HCT116 (cell line): ENCODE results near the gene GDAP1L1. TPM values are rescaled to one million over a fixed set of nuclear protein-coding genes. Genes with fewer than 3 reads are reported as not detected.

Experiments used
- ATAC-seq: fragments of 200-7000 bp; cut with Tn5 transposase; 2 replicates; pipeline ENCODE4 v1.9.1; 2020; ENCODE audit warnings: mild to moderate bottlenecking, moderate library complexity
- BruUV-seq: library from RNA; stranded (reverse); fragments of 400-500 nt; replicated peaks from 2 replicates; lab custom pipeline; 2021; lab: Mats Ljungman, UMichigan
- CTCF ChIA-PET: fragments of 300-600 bp; sonication (Branson Sonifier 250); formaldehyde crosslinking; loops from one replicate; lab custom pipeline; 2021; ENCODE audit warnings: antibody characterized with exemption; lab: Charles Lee
- POLR2A ChIA-PET: fragments of 300-600, 350-600 bp; sonication (Branson Sonifier 250); formaldehyde crosslinking; loops from one replicate; lab custom pipeline; 2021; ENCODE audit warnings: antibody characterized with exemption; lab: Charles Lee
- RAD21 ChIA-PET, 2 experiments: fragments of 300-600 bp; sonication (Branson Sonifier 250); formaldehyde crosslinking; loops; one replicate each; lab custom pipeline; 2023; ENCODE audit warnings: low total read pairs in 2 of 2; ENCODE audit not compliant: uncharacterized antibody in 2 of 2, unreplicated experiment in 2 of 2, low non-redundant PET in 1 of 2; lab: Charles Lee
- DNase-seq: peaks from one replicate; pipeline ENCODE4 v3.0.0-alpha.2; 2010; ENCODE audit warnings: low read depth, low spot score
- H2AFZ ChIP-seq: fragments of 200-600 bp; shearing (Covaris generic), sonication (generic); 2 replicates; pipeline ENCODE4 v1.6.1; 2017; ENCODE audit warnings: low read depth, mixed run types, mixed read lengths, antibody characterized with exemption, low read length; ENCODE audit not compliant: poor library complexity, severe bottlenecking
- H3K27ac ChIP-seq: 2 replicates; pipeline ENCODE4 v1.5.1; 2012; ENCODE audit warnings: low read depth, low read length
- H3K27me3 ChIP-seq: fragments of 200-600 bp; sonication (generic); 2 replicates; pipeline ENCODE4 v1.6.1; 2016; ENCODE audit warnings: mixed run types, low read length, mixed read lengths; ENCODE audit not compliant: insufficient read depth
- H3K36me3 ChIP-seq, 2 experiments: fragments of 200-500 bp in 1 of 2; fragments of 200-600 bp in 1 of 2; sonication (Bioruptor generic) in 1 of 2; sonication (generic) in 1 of 2; 2 replicates each; pipeline versions ENCODE4 v1.5.1 to v1.6.1; 2014 to 2016; ENCODE audit warnings: low read length in 2 of 2, inconsistent platforms in 1 of 2, mixed read lengths in 1 of 2, mixed run types in 1 of 2; ENCODE audit not compliant: insufficient read depth in 2 of 2, control insufficient read depth in 1 of 2
- H3K4me1 ChIP-seq, 2 experiments: fragments of 200-600 bp in 1 of 2; sonication (generic) in 1 of 2; 2 replicates each; pipeline versions ENCODE4 v1.5.1 to v1.6.1; 2012 to 2017; ENCODE audit warnings: low read length in 2 of 2, inconsistent platforms in 1 of 2, mild to moderate bottlenecking in 1 of 2, mixed read lengths in 1 of 2, mixed run types in 1 of 2, moderate library complexity in 1 of 2; ENCODE audit not compliant: insufficient read depth in 2 of 2, control insufficient read depth in 1 of 2
- H3K4me2 ChIP-seq: fragments of 200-600 bp; sonication (generic); 2 replicates; pipeline ENCODE4 v1.6.1; 2017; ENCODE audit warnings: mixed run types, low read length, mixed read lengths
- H3K4me3 ChIP-seq, 2 experiments: fragments of 200-600 bp in 1 of 2; sonication (generic) in 1 of 2; replicated peaks in 1 of 2; 2 replicates each; pipeline ENCODE4 v1.5.1; 2011 to 2016; ENCODE audit warnings: low read length in 2 of 2, control low read depth in 1 of 2, low read depth in 1 of 2, mild to moderate bottlenecking in 1 of 2, mixed read lengths in 1 of 2, mixed run types in 1 of 2
- H3K79me2 ChIP-seq: fragments of 200-600 bp; sonication (generic); 2 replicates; pipeline ENCODE4 v1.6.1; 2017; ENCODE audit warnings: mild to moderate bottlenecking, mixed run types, low read length, moderate library complexity, mixed read lengths; ENCODE audit not compliant: insufficient read depth
- H3K9ac ChIP-seq: fragments of 200-600 bp; sonication (generic); 2 replicates; pipeline ENCODE4 v1.6.1; 2016; ENCODE audit warnings: low read length, mixed read lengths
- H3K9me2 ChIP-seq: fragments of 200-600 bp; sonication (generic), shearing (Covaris generic); 2 replicates; pipeline ENCODE4 v1.6.1; 2017; ENCODE audit warnings: mixed run types, mild to moderate bottlenecking, moderate library complexity; ENCODE audit not compliant: insufficient read depth
- H3K9me3 ChIP-seq, 2 experiments: fragments of 200-500 bp in 1 of 2; fragments of 200-600 bp in 1 of 2; sonication (Bioruptor generic) in 1 of 2; sonication (generic) in 1 of 2; 2 replicates each; pipeline ENCODE4 v1.6.1; 2014 to 2017; ENCODE audit warnings: low read length in 2 of 2, mixed read lengths in 2 of 2, inconsistent platforms in 1 of 2, low read depth in 1 of 2, mild to moderate bottlenecking in 1 of 2, mixed run types in 1 of 2, moderate library complexity in 1 of 2; ENCODE audit not compliant: control insufficient read depth in 1 of 2, insufficient read depth in 1 of 2
- H4K20me1 ChIP-seq: fragments of 200-600 bp; sonication (generic), shearing (Covaris generic); 2 replicates; pipeline ENCODE4 v1.6.1; 2017; ENCODE audit warnings: mixed run types, mild to moderate bottlenecking, moderate library complexity; ENCODE audit not compliant: insufficient read depth
- ATF3 ChIP-seq: IDR thresholded peaks from 2 replicates; pipeline ENCODE4 v1.6.1; 2012
- EGR1 ChIP-seq: IDR thresholded peaks from 2 replicates; pipeline ENCODE4 v1.6.1; 2012; ENCODE audit warnings: low read depth
- ELF1 ChIP-seq: IDR thresholded peaks from 2 replicates; pipeline ENCODE4 v1.6.1; 2012; ENCODE audit warnings: low read depth, borderline replicate concordance
- EZH2 ChIP-seq: fragments of 200-600 bp; sonication (generic); IDR thresholded peaks from 2 replicates; pipeline ENCODE4 v1.6.1; 2017; ENCODE audit warnings: antibody characterized with exemption, mixed run types
- EZH2phosphoT487 ChIP-seq: fragments of 200-600 bp; IDR thresholded peaks from 2 replicates; pipeline ENCODE4 v1.6.1; 2018; ENCODE audit warnings: antibody characterized with exemption, borderline replicate concordance
- POLR2A ChIP-seq: IDR thresholded peaks from 2 replicates; pipeline ENCODE4 v1.7.0; 2011; ENCODE audit warnings: borderline replicate concordance; ENCODE audit not compliant: insufficient read depth, insufficient read length; ENCODE audit errors: extremely low read depth
- RAD21 ChIP-seq: IDR thresholded peaks from 2 replicates; pipeline ENCODE4 v1.6.1; 2012; ENCODE audit warnings: low read depth, mild to moderate bottlenecking
- REST ChIP-seq: IDR thresholded peaks from 2 replicates; pipeline ENCODE4 v1.6.1; 2012; ENCODE audit warnings: low read depth
- SIN3A ChIP-seq: IDR thresholded peaks from 2 replicates; pipeline ENCODE4 v1.6.1; 2012; ENCODE audit warnings: low read depth
- SP1 ChIP-seq: IDR thresholded peaks from 2 replicates; pipeline ENCODE4 v1.6.1; 2012; ENCODE audit warnings: low read depth
- SRF ChIP-seq: IDR thresholded peaks from 2 replicates; pipeline ENCODE4 v1.6.1; 2012; ENCODE audit warnings: low read depth
- YY1 ChIP-seq: IDR thresholded peaks from 2 replicates; pipeline ENCODE4 v1.6.1; 2011; ENCODE audit warnings: low read length, low read depth, moderate library complexity, mild to moderate bottlenecking; ENCODE audit not compliant: insufficient replicate concordance; ENCODE audit errors: extremely low read depth
- intact Hi-C: fragments of 100-400 bp; cut with micrococcal nuclease; formaldehyde crosslinking; loops from 2 replicates; pipeline ENCODE4 v1.10.0; 2022
- total RNA-seq: library from RNA; stranded (reverse); gene quantifications from one replicate; pipeline ENCODE4 v1.2.1, GENCODE V29; 2021; ENCODE audit not compliant: unreplicated experiment
- TF ChIP-seq, protein P1 (sequence below): IDR thresholded peaks from 2 replicates; pipeline ENCODE4 v1.6.1; 2012

The GDAP1L1 gene
- total RNA-seq, 1 experiment from 2014 or later: not detected

GRCh38 chr20:44208770-44209169, 38.3 kb upstream of the GDAP1L1 start:
- ChIA-PET POLR2A (no interaction called here), RAD21 (no interaction called here), CTCF (interaction anchor here (0.6 to 2.5 kb wide), 5 partner anchors 9 to 472 kb away, joined by 3 to 10 read pairs (median 3); no protein-coding TSS in a partner anchor)
- DNase-seq (no peak), ATAC-seq (no peak)
- H3K27me3 ChIP-seq: no peaks in the 10 kb centered on the region
- no TSS peak for BruUV-seq
- H3K27ac ChIP-seq: no peak overlapping the region
- H3K4me2 ChIP-seq: peak overlapping the region; percentile 91
- H2AFZ ChIP-seq: no peak overlapping the region
- H3K4me1 ChIP-seq: peaks cover 45 to 57% of the 10 kb centered on the region in 2 experiments
- peaks cover 3 to 6% of the 10 kb centered on the region in 2 experiments; a peak in 2 of 4 replicates for H3K36me3 ChIP-seq
- no peaks in the 10 kb centered on the region for H3K9me2 ChIP-seq
- peak overlapping the region; percentile 72 to 97 for H3K4me3 ChIP-seq
- TF ChIP-seq YY1: no peak
- no peak for TF ChIP-seq ELF1
- no peak for TF ChIP-seq SP1
- no peak for TF ChIP-seq ATF3
- TF ChIP-seq POLR2A: no peak
- peak overlapping the region; percentile 97 for H3K9ac ChIP-seq
- intact Hi-C loops: no loop called here
- H3K79me2 ChIP-seq: peaks cover 56% of the 10 kb centered on the region
- H4K20me1 ChIP-seq: no peaks in the 10 kb centered on the region
- no peaks in the 10 kb centered on the region for H3K9me3 ChIP-seq

- Histone ChIP-seq H3K4me3 (peak overlapping the region; percentile 72 to 97), H4K20me1 (no peaks in the 10 kb centered on the region), H3K79me2 (peaks cover 53% of the 10 kb centered on the region), H3K27ac (peak overlapping the region; percentile 94), H3K9me2 (no peaks in the 10 kb centered on the region), H2AFZ (no peak overlapping the region), H3K9me3 (no peaks in the 10 kb centered on the region), H3K27me3 (no peaks in the 10 kb centered on the region), H3K36me3 (peaks cover 3 to 6% of the 10 kb centered on the region in 2 experiments; a peak in 2 of 4 replicates), H3K4me1 (peaks cover 37 to 48% of the 10 kb centered on the region in 2 experiments), H3K4me2 (peak overlapping the region; percentile 91), H3K9ac (peak overlapping the region; percentile 97)
- DNase-seq (no peak), ATAC-seq (no peak; the same call in 1 of the 2 replicates)
- ChIA-PET POLR2A (no interaction called here), RAD21 (no interaction called here), CTCF (interaction anchor here (2.5 kb wide), 1 partner anchor 8 kb away, joined by 10 read pairs; no protein-coding TSS in a partner anchor)
- BruUV-seq: TSS peak; percentile 46
- no peak for TF ChIP-seq SRF
- TF ChIP-seq EZH2: no peak
- no peak for TF ChIP-seq REST
- no peak for TF ChIP-seq RAD21
- TF ChIP-seq EZH2phosphoT487: no peak
- no peak for TF ChIP-seq EGR1
- TF ChIP-seq, protein P1, sequence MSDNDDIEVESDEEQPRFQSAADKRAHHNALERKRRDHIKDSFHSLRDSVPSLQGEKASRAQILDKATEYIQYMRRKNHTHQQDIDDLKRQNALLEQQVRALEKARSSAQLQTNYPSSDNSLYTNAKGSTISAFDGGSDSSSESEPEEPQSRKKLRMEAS: no peak
- TF ChIP-seq SIN3A: 0 out of 2 replicates have a peak, but pooled peaks have one; percentile 32
- intact Hi-C loops: loop anchor here (5.0 kb wide), 1 partner anchor 517 kb away; no protein-coding TSS in a partner anchor
Observed at GRCh38 chr20:44209686-44210405, 37.3 kb upstream of the GDAP1L1 start.
